NCI-H1092 treated with DMSO at 0.1 percent for 48 hours (cell line): ENCODE results near the gene CAPNS2.

Experiments
- DNase-seq: peaks from one replicate; lab custom pipeline; 2025; lab: John Stamatoyannopoulos, UW

CAPNS2 gene

DNA sequence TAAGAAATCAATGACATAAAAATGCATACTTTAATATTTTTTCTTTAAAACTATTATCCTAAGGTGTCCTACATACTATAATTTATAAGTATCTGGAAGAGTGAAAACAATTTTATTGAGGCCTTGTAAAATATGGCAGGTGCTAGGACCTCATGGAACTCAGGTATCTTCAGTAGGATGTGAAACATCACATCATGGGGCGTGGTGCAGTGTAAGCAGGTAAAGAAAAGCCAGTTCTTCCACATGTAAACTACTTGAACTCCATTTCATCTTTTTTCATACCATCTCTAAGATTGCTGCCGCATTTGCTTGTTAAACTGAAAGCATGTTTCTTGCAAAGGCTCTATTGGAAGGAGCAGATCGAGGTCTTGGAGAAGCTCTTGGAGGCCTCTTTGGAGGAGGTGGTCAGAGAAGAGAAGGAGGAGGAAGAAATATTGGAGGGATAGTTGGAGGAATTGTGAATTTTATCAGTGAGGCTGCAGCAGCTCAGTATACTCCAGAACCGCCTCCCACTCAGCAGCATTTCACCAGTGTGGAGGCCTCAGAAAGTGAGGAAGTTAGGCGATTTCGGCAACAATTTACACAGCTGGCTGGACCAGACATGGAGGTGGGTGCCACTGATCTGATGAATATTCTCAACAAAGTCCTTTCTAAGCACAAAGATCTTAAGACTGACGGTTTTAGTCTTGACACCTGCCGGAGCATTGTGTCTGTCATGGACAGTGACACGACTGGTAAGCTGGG lies at the start of gene CAPNS2:
CAPNS2 (plus strand) TSS at position 253 of the 744 bp plus-strand sequence; CDS start at position 326, 73 bp downstream.
- DNase-seq, result no peak

DNA sequence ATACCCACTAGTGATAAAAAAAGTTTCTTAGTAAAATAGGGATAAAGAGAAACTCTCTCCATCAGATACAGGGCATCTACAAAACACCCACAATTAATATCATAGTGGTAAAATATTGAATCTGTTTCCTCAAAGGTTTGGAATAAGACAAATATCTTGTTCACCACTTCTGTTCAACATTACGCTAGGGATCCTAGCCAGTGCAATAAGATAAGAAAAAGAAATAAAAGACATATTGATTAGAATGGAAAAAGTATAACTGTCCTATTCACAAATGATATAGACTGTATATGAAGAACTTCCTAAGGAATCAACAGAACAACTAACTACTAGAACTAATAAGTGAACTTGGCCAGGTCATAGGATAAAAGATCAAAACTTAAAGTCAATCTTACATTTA lies 44.7 kb upstream of the CAPNS2 start:
- no peak for DNase-seq

DNA sequence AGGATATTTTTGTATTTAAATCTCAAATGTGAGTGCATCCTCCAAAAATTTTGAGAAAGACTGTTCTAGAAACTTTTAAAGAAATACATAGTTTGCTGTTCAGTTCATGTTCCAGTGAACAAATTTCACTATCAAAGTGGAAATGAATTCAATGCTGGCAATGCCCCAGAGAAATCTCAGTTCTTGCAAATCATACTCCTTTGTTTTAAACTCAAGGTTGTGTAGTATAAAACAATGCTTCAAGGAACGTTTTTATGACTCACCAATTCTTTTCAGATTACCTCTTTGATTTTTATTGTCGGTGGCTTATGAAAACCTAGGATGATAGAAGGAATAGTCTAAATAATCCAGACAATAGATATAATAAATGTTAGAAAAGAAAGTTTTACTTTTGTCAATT lies 40.0 kb upstream of the CAPNS2 start:
- no peak for DNase-seq

DNA sequence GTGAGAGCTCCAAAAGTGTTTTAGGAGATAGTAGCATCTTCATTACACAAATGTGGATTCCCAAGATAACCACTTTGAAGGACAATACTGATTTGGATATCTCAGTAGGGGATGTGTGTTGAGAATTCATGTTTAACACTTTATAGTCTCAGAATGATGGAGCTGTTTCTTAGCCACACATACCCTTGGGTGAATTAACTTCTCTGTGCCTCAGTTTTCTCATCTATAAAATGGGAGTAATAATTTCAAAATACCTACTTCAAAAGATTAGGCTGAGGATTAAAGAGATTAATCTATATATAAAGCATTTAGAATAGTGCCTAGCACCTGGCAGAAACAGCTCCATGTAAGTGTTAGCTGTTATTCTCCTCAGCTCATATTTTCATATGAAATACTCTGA lies 38.6 kb upstream of the CAPNS2 start:
- no peak for DNase-seq

DNA sequence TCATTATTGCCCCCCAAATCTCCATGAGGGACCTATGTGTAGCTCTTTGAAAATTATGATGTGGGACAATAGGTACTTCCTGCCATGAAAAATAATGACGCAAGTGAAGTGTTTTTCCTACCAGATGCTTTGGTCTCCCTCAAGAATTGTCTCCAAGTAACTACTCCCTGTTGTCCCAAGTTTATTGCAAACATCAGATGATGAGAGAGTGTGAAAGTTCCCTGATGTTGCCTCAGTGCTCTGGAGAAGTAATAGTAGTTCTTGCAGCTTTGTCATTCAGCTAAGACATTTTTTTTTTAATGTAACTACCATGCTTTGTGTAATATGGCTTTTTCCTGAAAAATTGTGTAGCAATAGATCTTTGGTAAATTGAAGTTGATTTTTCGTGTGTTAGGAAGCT lies 37.5 kb upstream of the CAPNS2 start:
- no peak for DNase-seq

DNA sequence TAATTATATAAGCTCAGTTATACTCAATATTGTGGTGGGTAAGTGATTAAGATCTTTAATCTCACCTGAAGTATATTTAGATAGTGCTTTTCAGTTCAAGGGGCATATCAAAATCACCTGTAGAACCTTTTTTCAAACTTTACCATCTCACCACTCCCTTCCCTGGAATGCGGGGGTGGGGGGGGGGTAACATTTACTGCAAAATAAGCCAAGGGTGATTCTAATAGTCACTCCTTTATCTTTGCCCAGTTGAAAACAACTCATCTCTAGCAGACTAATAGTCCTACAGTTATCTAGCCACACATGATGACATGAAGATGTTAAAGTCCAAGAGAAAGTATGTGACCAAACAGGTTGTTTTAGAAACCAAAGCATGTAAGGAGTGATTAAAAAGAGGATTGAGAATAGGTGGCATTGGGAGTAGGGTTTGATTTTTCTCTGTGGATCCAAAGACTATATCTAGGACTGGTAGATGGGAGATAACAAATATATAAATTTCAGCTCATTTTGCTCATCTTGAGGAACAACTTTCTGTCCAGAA lies 36.1 kb upstream of the CAPNS2 start:
- no peak for DNase-seq

DNA sequence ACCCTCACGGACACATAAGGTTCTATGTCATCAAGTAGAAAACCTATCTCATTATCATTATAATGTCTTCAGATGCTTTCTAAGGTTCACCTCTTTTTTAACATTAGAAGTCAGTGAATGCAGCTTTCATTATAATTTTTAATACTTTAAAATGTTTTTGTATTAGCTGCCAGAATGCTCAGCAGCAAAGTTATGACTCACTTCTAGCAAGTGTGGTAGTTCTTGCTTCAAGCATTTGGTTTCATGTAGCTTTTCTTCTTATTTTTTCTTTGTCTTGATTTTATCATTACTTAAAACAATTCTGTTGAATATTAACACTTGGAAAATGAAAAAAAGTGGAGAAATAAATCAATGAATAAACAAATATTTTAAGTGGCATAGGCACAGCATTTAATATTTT lies 34.3 kb upstream of the CAPNS2 start:
- DNase-seq, result no peak

DNA sequence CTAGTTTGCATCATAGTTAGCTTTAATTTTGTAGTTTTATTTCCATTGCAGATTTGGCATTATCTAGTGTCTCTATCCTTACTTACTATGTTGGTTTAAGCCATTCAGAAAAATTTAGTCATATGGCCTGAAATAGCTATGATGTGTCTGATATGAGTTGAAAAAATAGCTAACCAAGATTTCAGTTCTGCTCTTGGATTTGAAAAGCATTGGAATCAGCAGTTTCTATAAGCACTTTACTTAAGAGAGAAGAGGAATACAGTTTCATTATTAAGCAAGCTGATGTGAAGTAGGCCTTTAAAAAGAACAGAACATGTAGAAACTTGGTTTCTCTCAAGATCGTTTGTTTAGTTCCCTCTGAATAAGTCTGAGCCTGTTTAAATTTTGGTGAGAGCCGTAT lies 31.7 kb upstream of the CAPNS2 start:
- DNase-seq, result no peak

DNA sequence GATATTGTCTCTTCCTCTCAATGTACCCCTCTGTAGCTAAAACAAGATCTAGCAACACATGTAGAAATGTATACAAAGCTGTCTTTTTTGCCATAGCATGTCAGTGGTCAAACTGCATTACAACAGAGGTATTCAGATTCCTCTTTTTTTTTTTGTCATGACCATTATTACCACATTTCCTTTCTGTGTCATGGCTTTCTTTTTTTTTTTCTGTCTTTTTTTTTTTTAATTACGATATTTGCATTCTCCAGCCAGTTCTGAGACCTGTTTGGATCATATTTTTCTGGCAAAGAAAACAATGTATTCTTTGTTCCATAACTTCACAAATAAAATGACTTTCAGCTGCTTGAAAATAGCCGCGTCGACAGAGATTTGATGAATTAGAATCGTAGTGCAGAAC lies 27.4 kb upstream of the CAPNS2 start:
- no peak for DNase-seq

DNA sequence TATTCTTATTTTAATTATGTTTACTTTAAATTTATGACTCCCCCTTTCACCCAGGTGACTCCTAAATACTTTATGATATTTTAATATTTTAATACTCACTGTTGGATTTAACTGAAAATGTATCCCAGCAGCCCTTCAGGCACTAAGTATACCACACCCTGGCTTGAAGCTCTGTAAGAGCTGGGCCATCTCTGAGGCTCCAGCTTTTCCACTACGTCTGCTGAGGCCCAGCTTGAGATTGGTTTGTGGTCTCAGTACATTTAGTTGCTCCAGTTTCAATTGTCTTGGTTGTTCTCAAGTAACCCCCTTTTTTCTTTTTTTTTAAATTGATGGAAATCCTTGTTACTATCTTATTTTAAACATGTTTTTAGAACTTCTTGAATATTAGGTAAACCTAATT lies 27.0 kb upstream of the CAPNS2 start:
- DNase-seq, result no peak

DNA sequence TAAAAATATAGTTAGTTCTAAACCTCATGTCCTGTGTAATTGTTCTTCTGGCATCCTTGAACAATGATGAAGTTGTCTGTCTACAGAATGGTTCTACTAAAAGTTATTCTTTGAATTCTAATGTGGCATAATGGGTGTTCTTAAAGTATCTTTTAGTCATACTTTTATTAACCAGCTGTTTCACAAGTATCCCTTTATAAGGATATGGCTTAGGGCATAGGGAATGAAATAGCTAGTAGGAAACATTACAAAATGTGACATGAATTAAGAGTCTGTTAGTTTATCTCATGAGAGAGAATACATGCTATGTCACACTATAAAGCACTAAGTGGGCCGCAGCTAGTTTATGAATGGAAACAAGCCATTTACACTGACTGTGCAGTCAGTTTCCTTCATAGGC lies 26.3 kb upstream of the CAPNS2 start:
- DNase-seq, result no peak

DNA sequence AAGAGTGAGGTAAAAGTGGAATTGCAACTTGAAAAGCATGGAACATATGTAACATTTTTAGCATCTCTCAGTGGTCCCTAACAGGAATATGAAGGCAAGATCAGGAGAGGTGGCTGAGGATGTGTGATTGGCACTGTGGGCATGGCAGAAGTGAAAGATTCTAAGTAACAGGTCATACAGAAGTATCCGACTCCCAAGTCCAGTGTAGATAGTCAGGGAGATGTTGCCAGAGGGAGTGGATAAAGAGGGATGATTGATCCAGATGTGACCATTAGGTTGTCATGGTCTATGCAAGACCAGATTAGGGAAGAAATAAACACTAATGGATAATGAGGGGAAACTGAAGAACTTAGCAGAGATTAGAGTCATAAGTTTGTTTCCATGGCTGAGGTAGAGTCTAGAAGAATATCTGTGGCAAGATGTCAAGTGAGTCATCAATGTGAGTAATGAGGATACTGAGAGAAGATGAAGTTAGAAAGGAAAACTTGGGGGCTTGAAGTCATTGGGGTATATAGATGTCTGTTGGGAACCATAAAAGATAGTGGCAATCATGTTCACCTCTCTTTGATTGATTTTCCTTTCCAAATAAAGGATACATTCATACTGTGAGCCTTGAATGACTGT lies 23.9 kb upstream of the CAPNS2 start:
- no peak for DNase-seq

DNA sequence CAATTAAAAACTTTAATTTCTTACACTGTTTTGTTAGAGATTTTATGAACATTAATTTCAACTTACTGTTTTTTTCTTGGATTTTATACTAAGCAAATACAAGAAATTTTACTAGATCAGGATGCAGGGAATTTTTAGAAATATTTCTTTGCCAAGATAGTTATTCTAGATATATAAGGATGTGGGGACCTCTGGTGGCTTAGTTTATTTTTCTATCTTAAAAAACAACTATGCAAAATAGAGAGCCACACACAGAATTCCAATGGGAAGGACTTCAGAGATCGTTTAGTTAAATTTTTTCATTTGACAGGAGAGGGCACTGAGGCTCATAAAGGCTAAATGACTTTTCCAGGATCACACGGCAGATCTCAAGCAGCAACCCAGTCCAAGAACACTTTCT lies 23.0 kb upstream of the CAPNS2 start:
- peak; percentile 46 for DNase-seq

DNA sequence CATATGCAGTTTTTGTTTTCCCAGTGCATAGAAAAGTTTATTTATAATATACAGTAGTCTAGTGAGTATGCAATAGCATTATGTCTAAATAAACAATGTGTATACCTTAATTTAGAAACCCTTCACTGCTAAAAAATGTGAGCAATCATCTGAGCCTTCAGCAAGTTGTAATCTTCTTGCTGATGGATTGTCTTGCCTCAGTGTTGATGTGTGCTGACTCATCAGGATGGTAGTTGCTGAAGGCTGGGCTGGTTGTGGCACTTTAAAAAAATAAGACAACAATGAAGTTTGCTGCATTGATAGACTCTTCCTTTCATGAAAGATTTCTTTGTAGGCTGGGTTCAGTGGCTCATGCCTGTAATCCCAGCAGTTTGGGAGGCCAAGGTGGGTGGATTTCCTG lies 13.9 kb upstream of the CAPNS2 start:
- DNase-seq, result no peak

DNA sequence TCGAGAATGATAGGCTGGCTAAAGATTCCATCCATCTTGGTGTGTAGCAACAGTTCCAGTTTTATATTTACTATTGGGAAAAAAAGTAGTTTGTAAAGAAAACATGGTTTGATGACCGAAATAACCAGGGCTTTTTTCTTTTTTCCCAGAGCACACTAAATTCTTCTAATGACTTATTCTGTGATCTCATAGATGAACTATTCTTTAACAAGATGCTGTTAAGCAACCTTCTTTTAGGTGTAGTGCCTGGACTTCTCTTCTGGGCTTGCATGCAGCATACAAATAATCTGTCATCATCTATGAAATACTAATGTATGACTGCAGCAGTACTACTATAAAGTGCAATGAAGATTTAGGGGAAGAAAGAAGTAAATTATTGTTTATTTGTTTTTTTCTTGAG lies 11.0 kb upstream of the CAPNS2 start:
- DNase-seq, result no peak

DNA sequence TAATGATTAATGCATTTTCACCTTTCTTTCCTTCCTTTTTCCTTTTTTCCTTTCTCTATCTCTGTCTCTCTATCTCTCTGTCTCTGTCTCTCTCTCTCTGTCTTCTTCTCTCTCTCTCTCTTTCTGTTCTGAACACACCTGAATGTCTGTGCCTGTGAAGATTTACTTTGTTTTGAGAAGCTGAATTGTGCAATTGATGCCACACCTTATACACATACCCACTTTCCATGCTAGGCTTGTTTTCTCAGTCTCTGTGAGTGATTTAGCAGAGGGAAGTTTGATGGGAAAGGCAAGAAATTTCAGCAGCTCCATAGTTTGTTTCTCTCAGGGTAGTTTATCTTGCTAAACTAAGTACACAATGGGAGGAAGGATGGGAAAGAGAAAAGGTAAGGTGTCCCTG lies 9.3 kb upstream of the CAPNS2 start:
- no peak for DNase-seq

DNA sequence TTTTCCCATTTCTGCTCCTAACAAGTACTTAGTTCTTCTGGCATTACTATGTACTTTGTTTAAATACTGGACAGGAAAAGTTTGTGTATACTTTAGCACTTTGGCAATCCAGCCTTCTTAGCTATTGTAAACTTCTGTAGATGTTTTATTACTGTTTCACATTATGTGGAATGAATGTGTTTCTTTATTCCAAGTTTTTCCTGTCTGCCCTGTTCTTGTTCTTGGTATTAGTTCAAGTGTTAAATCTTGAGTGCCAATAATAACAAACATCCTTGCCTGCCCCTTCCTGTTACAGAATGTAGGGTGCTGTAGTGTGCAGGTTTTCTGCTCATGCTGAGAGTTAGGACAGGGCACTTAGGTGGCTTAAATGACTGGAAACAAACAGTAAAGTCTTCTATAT lies 7.3 kb upstream of the CAPNS2 start:
- DNase-seq, result no peak

DNA sequence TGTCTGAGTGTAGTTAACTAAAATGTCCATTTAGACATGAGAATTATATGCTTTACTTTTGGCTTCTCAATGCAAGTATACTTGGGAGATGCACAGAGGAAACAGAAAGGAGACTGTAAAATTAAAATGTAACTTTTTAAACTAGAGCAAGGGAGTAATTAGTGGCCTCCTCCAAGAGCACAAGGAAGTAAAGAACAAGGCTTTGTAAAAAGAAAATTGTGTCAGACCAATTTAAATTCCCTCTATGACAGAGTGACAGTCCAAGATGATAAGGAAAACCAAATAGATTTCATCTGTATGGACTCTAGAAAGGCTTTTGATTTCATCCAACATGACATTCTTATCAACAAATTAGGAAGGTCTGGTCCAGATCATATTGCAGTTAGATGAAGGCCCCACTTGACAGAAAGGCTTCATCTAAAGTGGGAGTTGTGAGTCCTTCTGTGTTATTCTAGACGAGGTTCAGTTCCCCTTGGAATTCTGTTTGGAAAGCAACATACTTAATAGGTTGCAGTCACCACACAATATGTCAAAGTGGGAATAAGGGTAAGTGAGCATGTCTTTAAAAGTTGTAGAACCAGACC lies 6.5 kb upstream of the CAPNS2 start:
- no peak for DNase-seq

DNA sequence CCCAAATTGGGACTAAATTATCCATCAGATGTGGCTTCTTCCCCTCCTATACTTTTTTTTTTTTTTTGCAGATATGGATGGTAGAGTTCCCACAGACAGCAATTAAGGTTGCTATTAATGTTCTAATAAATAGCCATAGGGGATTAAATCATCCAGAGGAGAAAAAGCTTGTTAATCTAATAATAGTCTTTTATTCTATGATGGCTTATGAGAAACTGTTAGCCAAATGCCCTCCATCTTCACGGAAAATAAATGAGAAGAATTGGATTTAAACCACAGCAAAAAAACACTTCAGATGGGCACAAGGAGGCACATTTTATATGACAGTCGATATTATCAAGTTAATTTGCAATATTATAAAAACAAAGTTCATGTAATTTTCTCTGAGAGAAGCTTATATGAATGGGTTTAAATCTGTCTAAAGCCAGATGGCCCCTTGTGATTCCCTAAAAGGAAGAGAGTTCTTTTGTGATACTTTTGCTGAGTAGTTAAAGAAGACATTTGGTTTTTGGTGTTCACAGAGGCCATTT lies 5.1 kb upstream of the CAPNS2 start:
- DNase-seq, result no peak

DNA sequence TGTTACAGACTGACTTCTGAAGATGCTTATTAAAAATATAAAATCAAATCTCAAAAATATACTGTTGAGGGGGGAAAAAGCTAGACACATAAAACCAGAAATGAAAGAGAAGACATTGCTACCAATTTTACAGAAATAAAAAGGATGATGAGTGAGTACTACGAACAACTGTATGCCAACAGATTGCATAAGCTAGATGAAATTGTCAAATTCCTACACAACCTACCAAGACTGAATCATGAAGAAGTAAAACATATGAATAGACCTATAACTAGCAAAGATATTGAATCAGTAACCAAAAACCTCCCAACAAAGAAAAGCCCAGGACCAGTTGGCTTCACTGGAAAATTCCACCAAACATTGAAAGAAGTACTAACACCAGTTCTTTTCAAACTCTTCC lies 3.5 kb upstream of the CAPNS2 start:
- no peak for DNase-seq

DNA sequence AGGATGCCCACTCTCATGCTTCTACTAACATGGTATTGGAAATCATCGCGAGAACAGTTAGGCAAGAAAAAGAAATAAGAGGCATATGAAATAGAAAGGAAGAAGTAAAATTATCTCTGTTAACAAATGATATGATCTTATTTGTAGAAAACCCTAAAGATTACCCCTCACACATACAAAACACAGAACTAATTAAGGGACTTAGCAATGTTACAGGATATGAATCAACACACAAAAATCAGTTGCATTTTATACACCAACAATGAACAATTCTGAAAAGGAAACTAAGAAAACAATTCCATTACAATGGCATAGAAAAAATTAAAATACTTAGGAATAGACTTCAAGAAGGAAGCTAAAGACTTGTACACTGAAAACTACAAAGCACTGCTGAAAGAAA lies 2.7 kb upstream of the CAPNS2 start:
- DNase-seq, result no peak

DNA sequence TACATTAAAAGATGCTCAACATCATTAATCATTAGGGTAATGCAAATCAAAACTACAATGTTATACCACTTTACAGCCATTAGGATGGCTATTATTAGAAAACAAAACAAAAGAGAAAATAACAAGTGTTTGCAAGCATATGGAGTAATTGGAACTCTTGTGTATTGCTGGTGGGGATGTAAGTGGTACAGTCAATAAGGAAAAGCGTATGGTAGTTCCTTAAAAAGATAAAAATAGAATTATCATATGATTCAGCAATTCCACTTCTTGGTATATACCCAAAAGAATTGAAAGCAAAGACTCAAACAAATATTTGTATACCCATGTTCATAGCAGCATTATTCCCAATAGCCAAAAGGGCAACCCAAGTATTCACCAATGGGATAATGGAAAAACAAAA lies 1.4 kb upstream of the CAPNS2 start:
- no peak for DNase-seq

DNA sequence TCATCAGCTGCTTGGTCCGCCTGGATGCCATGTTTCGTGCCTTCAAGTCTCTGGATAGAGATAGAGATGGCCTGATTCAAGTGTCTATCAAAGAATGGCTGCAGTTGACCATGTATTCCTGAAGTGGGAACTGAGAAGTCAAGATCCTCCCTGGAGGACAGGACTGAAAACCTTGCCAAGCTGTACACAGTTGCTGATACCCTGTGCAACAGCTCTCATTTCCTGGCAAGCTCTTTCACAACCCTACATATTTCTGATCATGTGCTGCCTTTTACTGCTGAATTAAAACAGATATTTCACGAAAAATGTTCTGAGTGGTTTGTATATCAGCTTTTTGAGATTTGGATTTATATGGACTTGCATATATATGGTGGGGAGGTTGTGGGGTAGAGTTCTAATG lies 898 bp downstream of the CAPNS2 start:
- DNase-seq, result no peak
